GM21786 (cell line): ENCODE results near the gene ESPN.
"Not testable (repeated sequence)": the region's sequence is repeated elsewhere in the genome, so short reads cannot be mapped to it uniquely, and the experiment has no call there.

Experiments used
- ATAC-seq: cut with Tn5 transposase; IDR thresholded peaks from one replicate; pipeline ENCODE4 v1.9.1; 2021; ENCODE audit not compliant: unreplicated experiment

Gene ESPN

GRCh38 chr1:6424619-6425593, at the start of gene ESPN:
Gene ESPN (plus strand): TSS chr1:6424776. CDS start chr1:6424956, 180 bp downstream.
- ATAC-seq: no peak

GRCh38 chr1:6378096-6378746, 46.4 kb upstream of the ESPN start:
- no peak for ATAC-seq

GRCh38 chr1:6380037-6380436, 44.5 kb upstream of the ESPN start:
- ATAC-seq: no peak

- no peak for ATAC-seq
Measured at GRCh38 chr1:6384135-6384534, 40.4 kb upstream of the ESPN start.

GRCh38 chr1:6384962-6385361, 39.6 kb upstream of the ESPN start:
- ATAC-seq: no peak

GRCh38 chr1:6385488-6386191, 38.9 kb upstream of the ESPN start:
- ATAC-seq: no peak

GRCh38 chr1:6386371-6386949, 38.1 kb upstream of the ESPN start:
- ATAC-seq: no peak

GRCh38 chr1:6389971-6390370, 34.6 kb upstream of the ESPN start:
- ATAC-seq: no peak

GRCh38 chr1:6391951-6392808, 32.4 kb upstream of the ESPN start:
- ATAC-seq: no peak

GRCh38 chr1:6392809-6393399, 31.7 kb upstream of the ESPN start:
- ATAC-seq: no peak

GRCh38 chr1:6393400-6394187, 31.0 kb upstream of the ESPN start, which contains the start of gene ACOT7:
Gene ACOT7 (minus strand): TSS chr1:6393767. CDS start chr1:6393399, 368 bp downstream.
- ATAC-seq: peak; percentile 71

- ATAC-seq: not testable (repeated sequence)
Measured at GRCh38 chr1:6395130-6395529, 29.4 kb upstream of the ESPN start.

- not testable (repeated sequence) for ATAC-seq
Measured at GRCh38 chr1:6395781-6396244, 28.8 kb upstream of the ESPN start.

- ATAC-seq: no peak
Measured at GRCh38 chr1:6396998-6397397, 27.6 kb upstream of the ESPN start.

GRCh38 chr1:6397844-6398441, 26.6 kb upstream of the ESPN start:
- no peak for ATAC-seq

- no peak for ATAC-seq
Measured at GRCh38 chr1:6399294-6399693, 25.3 kb upstream of the ESPN start.

GRCh38 chr1:6401673-6402072, 22.9 kb upstream of the ESPN start:
- no peak for ATAC-seq

- ATAC-seq: no peak
Measured at GRCh38 chr1:6408023-6408422, 16.6 kb upstream of the ESPN start.
